Tibial artery (tissue), 4 donors: ENCODE measurements around the gene SDK1.

ENCODE experiments used
- DNase-seq, 2 donors: peaks; one replicate each; pipeline ENCODE4 v3.0.0-alpha.2; 2019
- H3K27ac ChIP-seq, 2 donors: fragments of 200-600 bp; sonication (generic) in 1 of 2; 1 replicate in 1 of 2; 2 replicates in 1 of 2; pipeline ENCODE4 v1.5.1; 2018 to 2019; ENCODE audit warnings: mild to moderate bottlenecking in 1 of 2
- H3K27me3 ChIP-seq, 2 donors: fragments of 200-600 bp; sonication (generic) in 1 of 2; one replicate each; pipeline versions ENCODE4 v1.5.1 to v1.6.0; 2016 to 2019
- H3K36me3 ChIP-seq, 3 donors: fragments of 200-600 bp; sonication (generic) in 2 of 3; one replicate each; pipeline ENCODE4 v1.5.1; 2016 to 2019; ENCODE audit warnings: mild to moderate bottlenecking in 2 of 3
- H3K4me1 ChIP-seq, 4 donors: fragments of 200-600 bp; sonication (generic) in 2 of 4; 1 replicate in 3 of 4; 2 replicates in 1 of 4; pipeline ENCODE4 v1.5.1; 2016 to 2019
- H3K4me3 ChIP-seq, 2 donors: fragments of 200-600 bp; sonication (generic) in 1 of 2; 1 replicate in 1 of 2; 2 replicates in 1 of 2; pipeline ENCODE4 v1.5.1; 2018 to 2019; ENCODE audit warnings: mild to moderate bottlenecking in 2 of 2
- H3K9me3 ChIP-seq, 3 donors: fragments of 200-600 bp; sonication (generic) in 1 of 3; one replicate each; pipeline ENCODE4 v1.5.1; 2016 to 2019
- CTCF ChIP-seq, 2 experiments: fragments of 200-600 bp in 1 of 2; fragments of 450-650 bp in 1 of 2; IDR thresholded peaks; one replicate each; pipeline ENCODE4 v1.5.1; 2017 to 2019; ENCODE audit warnings: antibody characterized with exemption in 2 of 2, mild to moderate bottlenecking in 1 of 2, moderate library complexity in 1 of 2
- intact Hi-C: fragments of 100-400 bp; cut with DNase I; formaldehyde crosslinking; loops from one replicate; pipeline ENCODE4 v1.15.0; 2023; ENCODE audit warnings: low total_unique reads

The SDK1 gene

GRCh38 chr7:3648276-3648675, 347.2 kb downstream of the SDK1 start:
- TF ChIP-seq CTCF (IDR thresholded peaks at IDR 0.05), result no peak
- H3K4me3 ChIP-seq, result no peak overlapping the region
- no peak for DNase-seq
- H3K27ac ChIP-seq, result no peak overlapping the region
- no peaks in the 10 kb centered on the region for H3K4me1 ChIP-seq
- no peaks in the 10 kb centered on the region for H3K9me3 ChIP-seq
- no peaks in the 10 kb centered on the region for H3K27me3 ChIP-seq
- H3K36me3 ChIP-seq, result peaks cover 0 to 2% (median 2%) of the 10 kb centered on the region in 3 donors
- intact Hi-C loops, result no loop called here

DNA sequence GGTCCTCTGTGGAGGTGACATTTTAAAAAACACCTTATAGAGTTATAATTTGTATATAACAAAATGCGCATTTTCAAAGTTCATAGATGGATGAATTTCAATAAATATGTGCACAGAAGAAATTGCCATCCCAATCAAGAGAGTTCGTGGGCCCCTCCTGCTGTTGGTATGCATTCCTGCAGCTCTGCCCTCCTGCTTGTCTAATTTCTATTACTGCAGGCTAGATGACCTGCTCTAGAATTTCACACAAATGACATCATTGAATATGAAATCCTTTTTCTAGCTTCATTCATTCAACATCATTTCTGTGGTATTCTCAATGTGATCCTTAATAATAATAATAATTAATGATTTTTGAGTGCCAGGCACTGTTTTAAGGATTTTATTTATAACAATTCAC, 348.2 kb downstream of the SDK1 start:
- Histone ChIP-seq H3K4me3 (no peak overlapping the region), H3K27ac (no peak overlapping the region), H3K4me1 (no peaks in the 10 kb centered on the region), H3K36me3 (no peaks in the 10 kb centered on the region), H3K9me3 (no peaks in the 10 kb centered on the region), H3K27me3 (no peaks in the 10 kb centered on the region)
- DNase-seq, result no peak
- TF ChIP-seq CTCF (IDR thresholded peaks at IDR 0.05), result no peak
- intact Hi-C loops, result no loop called here

- no peak for DNase-seq
- Histone ChIP-seq H3K9me3 (no peaks in the 10 kb centered on the region), H3K4me3 (no peak overlapping the region), H3K36me3 (no peaks in the 10 kb centered on the region), H3K27ac (no peak overlapping the region), H3K4me1 (no peaks in the 10 kb centered on the region), H3K27me3 (no peaks in the 10 kb centered on the region)
- no peak for TF ChIP-seq CTCF (IDR thresholded peaks at IDR 0.05)
- intact Hi-C loops, result no loop called here
These were observed 348.8 kb downstream of the SDK1 start for GRCh38 chr7:3649678-3650440.

- Histone ChIP-seq H3K36me3 (no peaks in the 10 kb centered on the region), H3K9me3 (no peaks in the 10 kb centered on the region), H3K27ac (no peak overlapping the region), H3K4me3 (no peak overlapping the region), H3K27me3 (no peaks in the 10 kb centered on the region), H3K4me1 (no peaks in the 10 kb centered on the region)
- intact Hi-C loops, result no loop called here
- no peak for DNase-seq
- no peak for TF ChIP-seq CTCF (IDR thresholded peaks at IDR 0.05)
These were observed 349.8 kb downstream of the SDK1 start for GRCh38 chr7:3650844-3651243.

GRCh38 chr7:3655635-3656034, 354.6 kb downstream of the SDK1 start:
- no peak for DNase-seq
- H3K27me3 ChIP-seq, result no peaks in the 10 kb centered on the region
- no peaks in the 10 kb centered on the region for H3K9me3 ChIP-seq
- intact Hi-C loops, result no loop called here
- H3K27ac ChIP-seq, result no peak overlapping the region
- no peak overlapping the region for H3K4me3 ChIP-seq
- TF ChIP-seq CTCF (IDR thresholded peaks at IDR 0.05), result no peak
- no peaks in the 10 kb centered on the region for H3K4me1 ChIP-seq
- H3K36me3 ChIP-seq, result no peaks in the 10 kb centered on the region

DNA sequence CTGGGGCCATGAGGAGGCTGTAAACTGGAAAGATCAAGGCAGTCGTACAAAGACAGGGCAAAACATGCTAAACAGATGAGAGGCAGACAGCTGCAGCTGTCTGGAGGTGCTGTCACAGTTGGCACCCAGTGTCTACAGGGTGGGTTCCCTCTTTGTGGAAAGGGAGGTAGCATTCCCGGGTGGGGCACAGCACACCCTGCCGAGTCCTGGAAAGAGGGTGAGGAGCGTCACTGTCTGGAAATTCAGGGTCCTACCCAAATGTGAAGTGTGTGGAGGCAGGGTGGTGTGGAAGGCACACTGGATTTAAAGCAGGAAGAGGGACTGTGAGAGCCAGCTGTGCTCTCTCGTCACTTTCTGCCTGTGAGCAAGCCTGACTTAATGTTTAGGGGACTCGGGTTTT, 356.2 kb downstream of the SDK1 start:
- no peak for DNase-seq
- Histone ChIP-seq H3K27me3 (no peaks in the 10 kb centered on the region), H3K4me1 (no peaks in the 10 kb centered on the region), H3K4me3 (no peak overlapping the region), H3K36me3 (no peaks in the 10 kb centered on the region), H3K27ac (no peak overlapping the region), H3K9me3 (no peaks in the 10 kb centered on the region)
- intact Hi-C loops, result no loop called here
- no peak for TF ChIP-seq CTCF (IDR thresholded peaks at IDR 0.05)
